OCI-LY3 (cell line): Measurements from ENCODE around the gene FLYWCH2.

Source experiments
- CTCF ChIP-seq: fragments of 200-600, 300-600 bp; sonication (generic); IDR thresholded peaks from 2 replicates; pipeline ENCODE4 v1.5.1; 2014; ENCODE audit warnings: antibody characterized with exemption, low read length, low read depth
- EZH2phosphoT487 ChIP-seq: fragments of 200-600 bp; shearing (Covaris generic); IDR thresholded peaks from 2 replicates; pipeline ENCODE4 v1.6.1; 2018; ENCODE audit warnings: antibody characterized with exemption, mixed run types, low read depth

- TF ChIP-seq CTCF (no peak), EZH2phosphoT487 (no peak)
These were observed 15.4 kb upstream of the FLYWCH2 start for GRCh38 chr16:2867661-2867986.
